ENCODE results near the gene SH3GL3.

DNA sequence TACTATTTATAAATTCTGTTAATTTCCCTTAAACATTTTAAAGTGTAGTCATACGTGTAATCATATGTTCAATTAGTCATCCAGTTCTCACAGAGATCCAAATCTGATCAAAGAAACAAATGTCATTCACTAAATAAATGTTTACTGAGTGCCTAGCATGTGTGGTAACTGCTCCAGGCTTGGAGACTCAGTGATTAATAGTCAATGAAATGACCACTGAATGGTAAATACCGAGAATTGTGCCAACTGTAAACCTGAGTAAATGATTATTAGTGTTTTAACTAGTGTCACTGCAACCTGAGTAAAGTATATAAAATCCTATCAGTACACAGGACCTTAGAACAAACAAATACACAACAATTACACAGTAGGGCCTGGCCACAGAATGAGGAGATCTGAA, 52.3 kb downstream of the SH3GL3 start:
- TF ChIP-seq, protein P1, sequence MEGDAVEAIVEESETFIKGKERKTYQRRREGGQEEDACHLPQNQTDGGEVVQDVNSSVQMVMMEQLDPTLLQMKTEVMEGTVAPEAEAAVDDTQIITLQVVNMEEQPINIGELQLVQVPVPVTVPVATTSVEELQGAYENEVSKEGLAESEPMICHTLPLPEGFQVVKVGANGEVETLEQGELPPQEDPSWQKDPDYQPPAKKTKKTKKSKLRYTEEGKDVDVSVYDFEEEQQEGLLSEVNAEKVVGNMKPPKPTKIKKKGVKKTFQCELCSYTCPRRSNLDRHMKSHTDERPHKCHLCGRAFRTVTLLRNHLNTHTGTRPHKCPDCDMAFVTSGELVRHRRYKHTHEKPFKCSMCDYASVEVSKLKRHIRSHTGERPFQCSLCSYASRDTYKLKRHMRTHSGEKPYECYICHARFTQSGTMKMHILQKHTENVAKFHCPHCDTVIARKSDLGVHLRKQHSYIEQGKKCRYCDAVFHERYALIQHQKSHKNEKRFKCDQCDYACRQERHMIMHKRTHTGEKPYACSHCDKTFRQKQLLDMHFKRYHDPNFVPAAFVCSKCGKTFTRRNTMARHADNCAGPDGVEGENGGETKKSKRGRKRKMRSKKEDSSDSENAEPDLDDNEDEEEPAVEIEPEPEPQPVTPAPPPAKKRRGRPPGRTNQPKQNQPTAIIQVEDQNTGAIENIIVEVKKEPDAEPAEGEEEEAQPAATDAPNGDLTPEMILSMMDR (IDR thresholded peaks at IDR 0.05; ENCODE audit: insufficient read depth, low read length, poor library complexity, severe bottlenecking) = no peak
- no peak for TF ChIP-seq EZH2phosphoT487 (conservative IDR thresholded peaks at IDR 0.05; ENCODE audit: low read length)

All from SU-DHL-6 (cell line).